ENCODE results near the gene FKBP10.
"Not testable (repeated sequence)": the region's sequence is repeated elsewhere in the genome, so short reads cannot be mapped to it uniquely, and the experiment has no call there.

The FKBP10 gene

DNA sequence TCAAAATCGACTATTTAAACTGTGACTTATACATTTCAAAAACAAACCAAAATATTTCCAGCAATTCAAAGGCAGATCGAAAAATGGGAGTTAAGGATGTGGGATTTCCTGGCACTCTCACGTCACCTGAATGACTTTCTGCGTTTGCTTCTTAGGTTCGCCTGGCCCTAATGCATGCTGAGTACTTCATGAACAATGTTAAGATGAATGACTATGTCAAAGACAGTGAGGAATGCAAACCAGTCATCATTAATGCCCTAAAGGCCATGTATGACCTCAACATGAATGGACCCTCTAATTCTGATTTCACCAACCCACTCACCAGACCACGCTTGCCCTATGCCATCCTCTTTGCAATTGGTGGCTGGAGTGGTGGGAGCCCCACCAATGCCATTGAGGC lies 32.2 kb downstream of the FKBP10 start:
- in situ Hi-C loops (cut with HindIII; ENCODE audit: low sequenced_read_pairs): no loop called here
- DNase-seq (ENCODE audit: low read depth): no peak
- H3K4me3 ChIP-seq (ENCODE audit: low read depth, low read length): no peak overlapping the region
- TF ChIP-seq, protein P1, sequence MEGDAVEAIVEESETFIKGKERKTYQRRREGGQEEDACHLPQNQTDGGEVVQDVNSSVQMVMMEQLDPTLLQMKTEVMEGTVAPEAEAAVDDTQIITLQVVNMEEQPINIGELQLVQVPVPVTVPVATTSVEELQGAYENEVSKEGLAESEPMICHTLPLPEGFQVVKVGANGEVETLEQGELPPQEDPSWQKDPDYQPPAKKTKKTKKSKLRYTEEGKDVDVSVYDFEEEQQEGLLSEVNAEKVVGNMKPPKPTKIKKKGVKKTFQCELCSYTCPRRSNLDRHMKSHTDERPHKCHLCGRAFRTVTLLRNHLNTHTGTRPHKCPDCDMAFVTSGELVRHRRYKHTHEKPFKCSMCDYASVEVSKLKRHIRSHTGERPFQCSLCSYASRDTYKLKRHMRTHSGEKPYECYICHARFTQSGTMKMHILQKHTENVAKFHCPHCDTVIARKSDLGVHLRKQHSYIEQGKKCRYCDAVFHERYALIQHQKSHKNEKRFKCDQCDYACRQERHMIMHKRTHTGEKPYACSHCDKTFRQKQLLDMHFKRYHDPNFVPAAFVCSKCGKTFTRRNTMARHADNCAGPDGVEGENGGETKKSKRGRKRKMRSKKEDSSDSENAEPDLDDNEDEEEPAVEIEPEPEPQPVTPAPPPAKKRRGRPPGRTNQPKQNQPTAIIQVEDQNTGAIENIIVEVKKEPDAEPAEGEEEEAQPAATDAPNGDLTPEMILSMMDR (IDR thresholded peaks at IDR 0.05; ENCODE audit: low read depth, low read length, missing control alignments): no peak

DNA sequence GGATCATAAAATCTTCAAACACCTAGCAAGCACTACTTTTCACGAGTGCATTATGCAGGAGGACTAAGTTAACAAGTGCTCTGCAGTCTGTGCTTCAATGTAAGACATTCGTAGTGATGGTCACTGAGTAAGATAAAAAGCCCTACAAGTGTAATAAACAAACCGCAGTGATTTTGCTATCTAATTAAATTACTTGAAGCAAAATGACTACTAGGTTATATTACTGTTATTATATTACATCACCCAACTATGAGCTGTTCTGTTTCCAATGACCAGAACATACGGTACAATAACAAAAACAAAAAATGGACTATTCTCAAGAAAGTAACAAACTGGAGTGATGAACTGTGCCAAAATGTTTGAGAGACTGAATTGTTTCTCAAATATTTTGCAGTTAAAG lies 36.0 kb downstream of the FKBP10 start:
- TF ChIP-seq, protein P1 (IDR thresholded peaks at IDR 0.05; ENCODE audit: low read depth, low read length, missing control alignments): no peak
- in situ Hi-C loops (cut with HindIII; ENCODE audit: low sequenced_read_pairs): no loop called here
- DNase-seq (ENCODE audit: low read depth): no peak
- no peak overlapping the region for H3K4me3 ChIP-seq (ENCODE audit: low read depth, low read length)

DNA sequence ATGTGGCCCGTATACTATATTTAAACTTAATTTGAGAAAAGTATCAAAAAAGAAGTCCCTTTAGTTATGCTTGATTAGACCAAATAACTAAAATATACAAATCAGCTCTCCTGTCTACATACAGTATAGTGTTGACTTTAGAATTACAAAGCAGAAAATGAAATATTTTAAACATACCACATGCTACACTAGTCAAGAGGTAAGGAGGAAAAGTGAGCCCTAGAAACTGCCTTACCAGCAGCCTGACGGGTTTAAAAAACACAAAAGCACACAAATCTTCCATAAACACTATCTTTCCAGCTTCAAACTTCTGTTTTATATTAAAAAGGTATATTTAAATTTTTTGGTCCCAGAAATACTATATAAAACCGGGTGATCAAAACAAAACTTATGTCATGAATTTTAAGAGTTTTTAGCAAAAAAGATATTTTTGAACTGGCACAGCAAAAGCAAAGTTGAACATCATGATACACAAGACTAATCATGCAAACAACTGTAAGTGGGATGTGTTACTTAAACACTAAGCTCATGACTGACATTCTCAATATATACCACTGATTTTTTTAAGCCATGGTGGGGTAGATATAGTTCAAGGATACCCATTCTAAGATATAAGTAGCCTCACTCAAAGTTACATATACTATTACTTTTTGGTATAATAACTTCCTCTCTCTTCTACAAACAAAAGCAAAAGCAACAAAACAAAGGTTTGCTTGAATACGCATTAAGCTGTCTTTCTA lies 36.6 kb downstream of the FKBP10 start:
- in situ Hi-C loops (cut with HindIII; ENCODE audit: low sequenced_read_pairs): no loop called here
- DNase-seq (ENCODE audit: low read depth): no peak
- TF ChIP-seq, protein P1 (IDR thresholded peaks at IDR 0.05; ENCODE audit: low read depth, low read length, missing control alignments): no peak
- no peak overlapping the region for H3K4me3 ChIP-seq (ENCODE audit: low read depth, low read length)

DNA sequence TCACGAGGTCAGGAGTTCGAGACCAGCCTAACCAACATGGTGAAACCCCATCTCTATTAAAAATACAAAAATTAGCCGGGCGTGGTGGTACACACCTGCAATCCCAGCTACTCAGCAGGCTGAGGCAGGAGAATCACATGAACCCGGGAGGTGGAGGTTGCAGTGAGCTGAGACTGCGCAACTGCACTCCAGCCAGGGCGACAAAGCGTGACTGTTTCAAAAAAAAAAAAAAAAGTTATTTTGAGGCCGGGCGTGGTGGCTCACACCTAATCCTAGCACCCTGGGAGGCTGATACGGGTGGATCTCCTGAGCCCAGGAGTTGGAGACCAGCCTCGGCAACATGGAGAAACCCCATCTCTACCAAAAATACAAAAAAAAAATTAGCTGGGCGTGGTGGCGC lies 38.6 kb downstream of the FKBP10 start:
- H3K4me3 ChIP-seq (ENCODE audit: low read depth, low read length); DNase-seq (ENCODE audit: low read depth); in situ Hi-C loops (cut with HindIII; ENCODE audit: low sequenced_read_pairs): not testable (repeated sequence)

DNA sequence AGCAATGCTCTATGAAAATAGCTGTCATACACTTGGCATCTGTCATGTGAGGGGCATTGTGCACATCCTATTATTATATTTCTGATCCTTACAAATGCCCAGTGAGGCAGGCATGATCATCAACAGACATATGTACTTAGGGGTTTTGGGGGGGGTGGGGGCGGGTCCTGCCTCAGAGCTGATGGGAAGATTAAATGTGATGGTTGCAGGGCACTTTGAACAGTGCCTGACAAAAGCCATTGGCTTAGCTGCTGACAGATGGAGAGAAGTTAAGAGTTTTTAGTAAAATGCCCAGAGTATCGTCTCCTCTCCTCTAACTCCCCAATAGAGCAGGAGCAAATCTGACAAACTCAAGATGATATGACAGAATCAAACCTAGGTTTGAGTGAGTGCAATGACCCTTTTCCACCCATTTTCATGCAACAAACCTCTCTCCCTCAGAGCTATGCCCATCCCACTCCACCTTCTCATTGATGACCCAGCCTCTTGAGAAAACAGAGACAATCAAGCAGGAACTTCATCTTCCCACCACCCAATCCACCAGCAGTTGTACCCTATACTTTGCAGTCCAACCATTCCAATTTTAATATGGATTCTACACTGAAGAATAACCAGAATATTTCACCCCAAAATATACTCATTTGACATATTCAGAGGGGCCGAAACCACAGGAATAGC lies 47.6 kb downstream of the FKBP10 start:
- TF ChIP-seq, protein P1 (IDR thresholded peaks at IDR 0.05; ENCODE audit: low read depth, low read length, missing control alignments): no peak
- no peak for DNase-seq (ENCODE audit: low read depth)
- no peak overlapping the region for H3K4me3 ChIP-seq (ENCODE audit: low read depth, low read length)
- in situ Hi-C loops (cut with HindIII; ENCODE audit: low sequenced_read_pairs): no loop called here

DNA sequence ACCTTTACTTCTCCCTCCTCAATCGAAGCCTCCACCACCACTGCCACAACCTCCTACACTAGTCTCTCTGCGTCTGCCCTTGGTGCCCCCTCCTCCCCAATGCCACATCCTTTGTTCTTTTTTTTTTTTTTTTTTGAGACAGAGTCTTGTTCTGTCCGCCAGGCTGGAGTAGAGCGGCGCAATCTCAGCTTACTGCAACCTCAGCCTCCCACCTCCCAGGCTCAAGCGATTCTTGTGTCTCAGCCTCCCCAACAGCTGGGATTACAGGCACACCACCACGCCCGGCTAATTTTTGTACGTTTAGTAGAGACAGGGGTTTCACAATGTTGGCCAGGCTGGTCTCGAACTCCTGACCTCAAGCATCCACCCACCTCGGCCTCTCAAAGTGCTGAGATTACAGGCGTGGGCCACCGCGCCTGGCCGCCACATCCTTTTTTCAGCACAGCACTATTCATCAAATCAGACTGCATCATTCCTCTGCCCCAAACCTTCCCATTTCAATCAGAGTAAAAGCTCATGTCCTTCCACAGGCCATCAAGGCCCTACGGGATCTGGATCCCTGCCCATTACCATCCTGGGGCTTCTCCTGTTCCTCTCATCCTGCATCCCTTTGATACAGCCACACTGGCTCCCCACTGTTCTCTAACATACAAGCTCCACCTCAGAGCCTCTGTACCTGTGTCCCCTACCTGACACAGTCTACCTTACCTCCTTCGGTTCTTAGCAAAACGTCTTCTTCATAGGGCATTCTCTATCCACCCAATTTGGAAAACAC lies 50.5 kb downstream of the FKBP10 start:
- DNase-seq (ENCODE audit: low read depth): no peak
- in situ Hi-C loops (cut with HindIII; ENCODE audit: low sequenced_read_pairs): no loop called here
- TF ChIP-seq, protein P1 (IDR thresholded peaks at IDR 0.05; ENCODE audit: low read depth, low read length, missing control alignments): no peak
- peak overlapping the region; percentile 90 for H3K4me3 ChIP-seq (ENCODE audit: low read depth, low read length)

DNA sequence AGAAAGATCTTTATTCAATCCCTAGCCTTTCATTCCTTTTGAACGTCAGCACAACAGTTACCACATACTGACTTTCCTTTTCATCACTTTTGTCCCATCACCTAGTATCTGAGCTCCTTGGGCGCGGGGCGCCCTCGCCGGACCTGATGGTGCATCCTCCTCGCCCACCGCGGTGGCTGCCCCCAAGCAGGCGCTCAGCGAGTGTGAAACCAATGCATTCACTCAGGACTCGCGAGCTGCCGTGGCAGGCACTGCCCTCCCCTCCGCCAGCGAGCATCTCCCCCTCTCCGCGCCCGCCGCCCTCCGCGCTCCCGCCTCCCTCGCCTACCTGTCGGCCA lies 51.7 kb downstream of the FKBP10 start:
- TF ChIP-seq, protein P1 (IDR thresholded peaks at IDR 0.05; ENCODE audit: low read depth, low read length, missing control alignments): no peak
- in situ Hi-C loops (cut with HindIII; ENCODE audit: low sequenced_read_pairs): no loop called here
- peak overlapping the region; percentile 90 for H3K4me3 ChIP-seq (ENCODE audit: low read depth, low read length)
- no peak for DNase-seq (ENCODE audit: low read depth)
